OCI-LY3 (cell line): ENCODE measurements around the gene C1orf52.
A peak's percentile ranks its signal among the peaks of the same experiment; 100 is the strongest.

Source experiments
- H2AFZ ChIP-seq: fragments of 200-600, 300-600 bp; shearing (Covaris generic); 2 replicates; pipeline ENCODE4 v1.6.0; 2014; ENCODE audit warnings: antibody characterized with exemption, low read depth, low read length
- H3K27ac ChIP-seq: fragments of 200-600, 300-600 bp; sonication (generic); 2 replicates; pipeline ENCODE4 v1.5.1; 2014; ENCODE audit warnings: mild to moderate bottlenecking, low read length, moderate library complexity, mixed read lengths
- H3K27me3 ChIP-seq: fragments of 200-600, 300-600 bp; sonication (generic); 2 replicates; pipeline ENCODE4 v1.6.1; 2014; ENCODE audit warnings: low read depth, low read length, mixed read lengths
- H3K36me3 ChIP-seq: fragments of 200-600, 300-600 bp; sonication (generic); replicated peaks from 2 replicates; pipeline ENCODE3; 2014; ENCODE audit warnings: low read depth, low read length, mixed read lengths
- H3K4me1 ChIP-seq: fragments of 300-600, 200-600 bp; sonication (generic); 2 replicates; pipeline ENCODE4 v1.6.1; 2014; ENCODE audit warnings: low read length, mixed read lengths
- H3K4me2 ChIP-seq: fragments of 200-600, 300-600 bp; sonication (generic); 2 replicates; pipeline ENCODE4 v1.6.1; 2014; ENCODE audit warnings: low read length, mixed read lengths
- H3K4me3 ChIP-seq: fragments of 300-600, 200-600 bp; sonication (generic); 2 replicates; pipeline ENCODE4 v1.5.1; 2014; ENCODE audit warnings: antibody characterized with exemption, mild to moderate bottlenecking, low read length, moderate library complexity
- H3K79me2 ChIP-seq: fragments of 300-600, 200-600 bp; shearing (Covaris generic); 2 replicates; pipeline ENCODE4 v1.6.1; 2014; ENCODE audit warnings: mild to moderate bottlenecking, low read length, mixed read lengths
- H3K9ac ChIP-seq: fragments of 300-600, 200-600 bp; shearing (Covaris generic); 2 replicates; pipeline ENCODE4 v1.6.0; 2014; ENCODE audit warnings: mild to moderate bottlenecking, low read length, moderate library complexity
- H3K9me3 ChIP-seq: fragments of 200-600, 300-600 bp; shearing (Covaris generic); 2 replicates; pipeline ENCODE4 v1.6.1; 2014; ENCODE audit warnings: low read length, mixed read lengths; ENCODE audit not compliant: insufficient read depth
- H4K20me1 ChIP-seq: fragments of 200-600, 300-600 bp; sonication (generic); 2 replicates; pipeline ENCODE4 v1.6.1; 2016; ENCODE audit warnings: low read length, mixed read lengths; ENCODE audit not compliant: insufficient read depth
- EZH2phosphoT487 ChIP-seq: fragments of 200-600 bp; shearing (Covaris generic); IDR thresholded peaks from 2 replicates; pipeline ENCODE4 v1.6.1; 2018; ENCODE audit warnings: antibody characterized with exemption, mixed run types, low read depth
- TF ChIP-seq, protein P1 (sequence below): fragments of 200-600, 300-600 bp; sonication (generic); IDR thresholded peaks from 2 replicates; pipeline ENCODE4 v1.5.1; 2014; ENCODE audit warnings: antibody characterized with exemption, low read length, low read depth

The C1orf52 gene

DNA sequence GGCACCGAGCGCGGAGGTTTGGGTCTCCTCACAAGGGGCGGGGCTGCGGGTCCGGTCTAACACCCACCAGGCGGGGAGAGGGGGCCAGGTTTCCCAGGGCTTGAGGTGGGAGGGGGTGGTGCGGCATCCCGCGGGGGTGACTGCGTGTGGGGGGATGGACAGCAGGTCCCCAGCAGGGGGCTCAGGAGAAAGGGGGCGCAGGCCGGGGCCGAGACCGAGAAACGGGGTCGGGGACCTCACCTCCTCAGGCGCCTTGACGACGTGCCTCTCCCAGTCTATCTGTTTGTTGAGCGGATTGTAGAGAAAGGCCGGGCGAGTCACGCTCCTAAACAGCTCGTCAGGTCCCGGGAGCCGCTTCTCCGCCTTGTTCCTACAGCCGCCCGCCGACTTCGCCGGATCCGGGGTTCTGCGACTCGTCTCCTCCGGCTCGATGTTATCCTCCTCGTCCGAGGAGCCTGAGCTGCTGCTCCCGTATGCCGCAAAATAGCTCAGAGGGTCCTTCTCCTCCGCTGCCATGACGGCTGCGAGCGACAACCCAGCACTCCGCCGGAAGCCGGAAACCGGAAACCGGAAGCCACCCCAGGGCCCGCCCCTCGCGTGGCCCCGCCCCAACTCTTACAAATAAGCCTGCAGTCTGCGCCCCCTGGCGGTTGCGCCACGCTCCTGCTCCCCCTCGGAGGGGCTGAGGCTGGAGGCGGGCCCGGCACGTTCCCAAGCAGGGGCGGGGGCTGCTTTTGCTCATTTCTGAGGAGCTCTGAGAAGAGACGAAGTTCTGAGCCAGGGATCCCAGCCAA lies at the start of gene C1orf52:
TSS of gene C1orf52 (minus strand) at position 545 of the 794 bp plus-strand sequence. CDS start at position 516, 29 bp downstream.
- H3K4me3 ChIP-seq, result peak within 1 kb of the TSS; percentile 95
- peaks cover 20% of the 10 kb centered on the region for H3K79me2 ChIP-seq
- 0 out of 2 replicates have a peak within 1 kb of the TSS, but pooled peaks have one; percentile 12 for H3K27ac ChIP-seq
- peak within 1 kb of the TSS; percentile 79 for H3K9ac ChIP-seq
- peaks cover 6% of the 10 kb centered on the region for H4K20me1 ChIP-seq
- TF ChIP-seq, protein P1, sequence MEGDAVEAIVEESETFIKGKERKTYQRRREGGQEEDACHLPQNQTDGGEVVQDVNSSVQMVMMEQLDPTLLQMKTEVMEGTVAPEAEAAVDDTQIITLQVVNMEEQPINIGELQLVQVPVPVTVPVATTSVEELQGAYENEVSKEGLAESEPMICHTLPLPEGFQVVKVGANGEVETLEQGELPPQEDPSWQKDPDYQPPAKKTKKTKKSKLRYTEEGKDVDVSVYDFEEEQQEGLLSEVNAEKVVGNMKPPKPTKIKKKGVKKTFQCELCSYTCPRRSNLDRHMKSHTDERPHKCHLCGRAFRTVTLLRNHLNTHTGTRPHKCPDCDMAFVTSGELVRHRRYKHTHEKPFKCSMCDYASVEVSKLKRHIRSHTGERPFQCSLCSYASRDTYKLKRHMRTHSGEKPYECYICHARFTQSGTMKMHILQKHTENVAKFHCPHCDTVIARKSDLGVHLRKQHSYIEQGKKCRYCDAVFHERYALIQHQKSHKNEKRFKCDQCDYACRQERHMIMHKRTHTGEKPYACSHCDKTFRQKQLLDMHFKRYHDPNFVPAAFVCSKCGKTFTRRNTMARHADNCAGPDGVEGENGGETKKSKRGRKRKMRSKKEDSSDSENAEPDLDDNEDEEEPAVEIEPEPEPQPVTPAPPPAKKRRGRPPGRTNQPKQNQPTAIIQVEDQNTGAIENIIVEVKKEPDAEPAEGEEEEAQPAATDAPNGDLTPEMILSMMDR, result peak; percentile 67
- TF ChIP-seq EZH2phosphoT487, result no peak
- H3K4me1 ChIP-seq, result peaks cover 13% of the 10 kb centered on the region
- H3K36me3 ChIP-seq, result peaks cover 32% of the 10 kb centered on the region
- H3K27me3 ChIP-seq, result no peaks in the 10 kb centered on the region
- peak within 1 kb of the TSS; percentile 89 for H3K4me2 ChIP-seq
- H2AFZ ChIP-seq, result peak within 1 kb of the TSS; percentile 88
- H3K9me3 ChIP-seq, result no peaks in the 10 kb centered on the region

DNA sequence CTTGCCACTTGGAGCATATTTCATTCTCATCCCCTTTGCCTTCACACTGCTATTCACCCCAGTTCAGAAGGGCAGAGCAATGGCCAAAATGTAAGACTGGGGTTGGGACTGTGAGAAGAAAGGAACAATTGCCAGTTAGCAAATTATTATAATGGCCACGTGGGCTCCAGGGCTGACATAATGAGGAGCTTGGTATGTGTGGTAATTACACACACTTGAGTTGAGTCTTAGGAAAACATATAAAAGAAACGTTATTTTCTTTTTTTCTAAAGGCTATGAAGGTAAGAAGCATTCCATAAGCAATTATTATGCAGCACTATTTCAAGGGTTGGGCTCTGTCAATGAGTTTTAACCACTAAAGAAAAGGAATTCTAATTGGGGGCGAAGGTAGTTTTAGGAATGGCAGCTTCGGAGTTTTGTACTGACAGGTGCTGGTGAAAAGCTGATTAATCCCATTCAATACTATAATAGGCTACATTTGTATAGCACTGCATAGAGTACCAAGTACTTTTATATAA lies 49.4 kb upstream of the C1orf52 start:
- Histone ChIP-seq H3K79me2 (no peaks in the 10 kb centered on the region), H3K27me3 (peaks cover 20% of the 10 kb centered on the region), H2AFZ (no peak overlapping the region), H3K36me3 (no peaks in the 10 kb centered on the region), H3K27ac (no peak overlapping the region), H3K9ac (no peak overlapping the region), H3K9me3 (no peaks in the 10 kb centered on the region), H3K4me2 (peak overlapping the region; percentile 99), H4K20me1 (no peaks in the 10 kb centered on the region), H3K4me1 (peaks cover 8% of the 10 kb centered on the region), H3K4me3 (peak overlapping the region; percentile 76)
- no peak for TF ChIP-seq EZH2phosphoT487
- TF ChIP-seq, protein P1, result no peak

DNA sequence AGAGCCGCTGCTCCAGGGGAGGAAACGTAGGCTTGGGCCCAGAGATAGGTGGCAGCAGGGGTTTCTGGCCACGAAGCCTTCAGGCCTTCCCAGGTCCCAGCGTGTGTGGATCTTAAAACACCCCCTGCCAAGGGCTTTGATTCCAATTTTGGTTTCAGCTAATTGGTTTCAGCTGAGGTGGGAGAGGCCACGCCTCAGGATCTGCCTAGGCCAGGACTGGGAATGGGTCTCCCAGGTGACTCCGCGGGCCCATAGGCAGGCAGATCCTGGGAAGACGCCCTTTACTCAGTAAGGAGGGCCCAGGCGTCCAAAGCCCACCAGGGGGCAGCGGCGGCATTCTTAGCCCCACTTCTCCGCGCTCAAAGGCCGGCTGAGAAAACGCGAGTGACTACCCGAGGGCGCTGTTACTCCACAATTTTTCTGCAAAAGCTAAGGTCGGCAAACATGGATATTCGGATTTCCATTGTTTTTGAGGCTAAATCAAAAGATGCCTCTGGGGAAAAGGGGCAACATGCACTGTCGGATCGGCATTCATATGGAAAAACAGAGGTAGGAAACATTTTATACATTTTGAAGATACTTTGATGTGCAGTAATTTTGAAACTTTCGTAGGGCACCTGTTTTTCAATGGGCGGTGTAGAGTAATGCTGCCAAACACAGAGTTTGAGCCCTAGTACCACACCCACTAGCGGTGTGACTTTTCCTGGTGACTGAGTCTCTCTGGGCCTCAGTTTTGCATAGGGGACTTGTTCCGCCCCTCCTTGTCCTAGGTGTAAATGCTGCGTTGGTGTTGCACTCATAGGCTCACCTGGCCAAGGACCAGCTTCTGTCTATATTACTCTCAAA lies 48.7 kb upstream of the C1orf52 start:
- H4K20me1 ChIP-seq, result no peaks in the 10 kb centered on the region
- peak overlapping the region; percentile 14; the same call in 1 of the 2 replicates for H3K9ac ChIP-seq
- H3K79me2 ChIP-seq, result no peaks in the 10 kb centered on the region
- H2AFZ ChIP-seq, result no peak overlapping the region
- peaks cover 20% of the 10 kb centered on the region for H3K27me3 ChIP-seq
- TF ChIP-seq, protein P1, result peak; percentile 89
- no peak for TF ChIP-seq EZH2phosphoT487
- H3K4me3 ChIP-seq, result peak overlapping the region; percentile 76
- H3K27ac ChIP-seq, result no peak overlapping the region
- H3K36me3 ChIP-seq, result no peaks in the 10 kb centered on the region
- no peaks in the 10 kb centered on the region for H3K9me3 ChIP-seq
- peak overlapping the region; percentile 99 for H3K4me2 ChIP-seq
- H3K4me1 ChIP-seq, result peaks cover 8% of the 10 kb centered on the region

DNA sequence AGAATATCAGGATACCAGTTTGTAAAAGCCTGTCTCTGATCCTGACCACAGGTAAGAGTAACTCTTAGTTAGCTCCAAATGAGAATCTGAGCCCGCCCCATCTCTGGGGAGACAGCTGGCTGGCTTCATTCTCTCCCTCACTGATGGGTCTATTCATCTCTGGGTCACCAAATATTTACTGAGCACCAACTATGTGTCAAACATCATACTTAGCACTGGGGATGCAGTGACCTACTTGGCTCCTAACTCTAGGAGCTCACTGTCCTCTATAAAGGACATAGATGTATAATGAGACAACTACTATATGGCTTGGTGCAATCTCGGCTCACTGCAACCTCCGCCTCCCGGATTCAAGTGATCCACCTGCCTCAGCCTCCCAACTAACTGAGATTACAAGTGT lies 46.8 kb upstream of the C1orf52 start:
- H3K36me3 ChIP-seq, result no peaks in the 10 kb centered on the region
- no peak overlapping the region for H2AFZ ChIP-seq
- no peaks in the 10 kb centered on the region for H3K9me3 ChIP-seq
- no peak overlapping the region for H3K4me2 ChIP-seq
- H4K20me1 ChIP-seq, result no peaks in the 10 kb centered on the region
- peaks cover 8% of the 10 kb centered on the region for H3K4me1 ChIP-seq
- peaks cover 20% of the 10 kb centered on the region for H3K27me3 ChIP-seq
- H3K9ac ChIP-seq, result no peak overlapping the region
- H3K4me3 ChIP-seq, result no peak overlapping the region
- no peak overlapping the region for H3K27ac ChIP-seq
- TF ChIP-seq, protein P1, result no peak
- TF ChIP-seq EZH2phosphoT487, result no peak
- no peaks in the 10 kb centered on the region for H3K79me2 ChIP-seq
